ENCODE results near the gene PPP1R37. TPM values are rescaled to one million over a fixed set of nuclear protein-coding genes. Genes with fewer than 3 reads are reported as not detected.

Gene PPP1R37
- total and polyA plus RNA-seq, 4 donors, result 1.8 to 10.4 (median 9.3) TPM

DNA sequence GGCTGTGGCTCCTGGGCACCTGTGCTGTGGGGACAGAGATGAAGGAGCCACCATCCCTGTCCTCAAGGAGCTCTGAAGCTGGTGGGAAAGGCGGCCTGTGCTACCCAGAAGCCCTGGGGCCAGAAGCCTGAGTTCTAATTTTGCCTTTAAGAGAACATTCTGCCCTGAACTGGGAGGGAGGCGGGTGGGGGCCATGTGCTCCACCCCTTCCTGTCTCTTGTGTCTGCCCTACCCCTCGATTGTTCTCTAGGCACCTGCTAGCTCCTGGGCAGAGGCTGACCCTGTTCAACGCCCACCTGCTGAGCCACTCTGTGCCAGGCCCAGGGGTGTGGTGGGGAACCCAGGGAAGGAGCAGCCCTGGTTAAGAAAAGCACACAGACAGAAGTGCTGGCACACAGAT lies 79.2 kb downstream of the PPP1R37 start (continued):
- TF ChIP-seq FOXA2 (IDR thresholded peaks at IDR 0.05) (no peak), HNF4A (conservative IDR thresholded peaks at IDR 0.05) (no peak), NR2F2 (IDR thresholded peaks at IDR 0.05) (no peak), HNF4G (IDR thresholded peaks at IDR 0.05) (no peak)

DNA sequence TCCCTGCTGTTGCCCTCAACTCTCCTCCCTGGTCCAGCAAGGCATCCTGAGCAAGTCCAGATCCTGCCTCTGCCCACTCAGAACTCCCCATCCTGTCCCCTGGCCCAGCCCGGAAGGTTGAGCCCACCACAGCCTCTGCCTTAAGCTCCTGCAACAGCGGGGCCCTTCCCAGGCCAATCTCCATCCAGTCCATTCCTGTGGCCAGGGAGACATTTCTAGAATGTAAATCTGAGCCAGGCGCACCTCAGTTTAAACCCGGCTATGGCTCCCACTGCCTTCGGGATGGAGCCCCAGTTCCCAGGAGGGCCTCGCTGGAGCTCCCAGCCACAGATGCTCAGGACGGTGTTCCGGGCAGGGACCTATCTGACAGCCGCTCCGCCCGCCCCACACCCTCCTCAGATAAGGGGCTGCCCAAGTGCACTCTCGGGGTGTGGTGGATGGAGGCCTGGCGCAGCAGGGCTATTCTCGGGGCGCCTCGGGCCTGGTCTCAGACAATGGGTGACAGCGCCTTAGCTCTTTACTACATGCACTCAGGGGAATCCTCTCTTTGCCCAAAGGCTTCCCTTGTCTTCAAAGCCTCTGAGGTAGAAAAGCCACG lies 79.7 kb downstream of the PPP1R37 start:
- WGBS, result 92% methylated on average over 17 of the region's 18 CpGs
- Histone ChIP-seq H3K36me3 (ENCODE audit: control insufficient read depth in 4 of 4, insufficient read depth in 3 of 4, low read depth in 1 of 4, low read length in 3 of 4) (no peaks in the 10 kb centered on the region), H3K27me3 (ENCODE audit: control insufficient read depth in 4 of 4, insufficient read depth in 4 of 4, low read length in 3 of 4) (no peaks in the 10 kb centered on the region), H3K27ac (ENCODE audit: low read depth in 1 of 2, low read length in 2 of 2) (no peak overlapping the region), H3K9me3 (ENCODE audit: control insufficient read depth in 4 of 4, low read length in 3 of 4) (no peaks in the 10 kb centered on the region), H3K4me3 (ENCODE audit: low read depth in 1 of 3, low read length in 3 of 3) (no peak overlapping the region), H3K4me1 (ENCODE audit: control insufficient read depth in 4 of 4, insufficient read depth in 4 of 4, low read length in 3 of 4) (peaks cover 5 to 13% (median 7%) of the 10 kb centered on the region in 4 donors), H3K9ac (ENCODE audit: low read depth in 1 of 2, low read length in 2 of 2) (no peak overlapping the region)
- no peak for DNase-seq (ENCODE audit: low spot score)
- TF ChIP-seq, protein P1, sequence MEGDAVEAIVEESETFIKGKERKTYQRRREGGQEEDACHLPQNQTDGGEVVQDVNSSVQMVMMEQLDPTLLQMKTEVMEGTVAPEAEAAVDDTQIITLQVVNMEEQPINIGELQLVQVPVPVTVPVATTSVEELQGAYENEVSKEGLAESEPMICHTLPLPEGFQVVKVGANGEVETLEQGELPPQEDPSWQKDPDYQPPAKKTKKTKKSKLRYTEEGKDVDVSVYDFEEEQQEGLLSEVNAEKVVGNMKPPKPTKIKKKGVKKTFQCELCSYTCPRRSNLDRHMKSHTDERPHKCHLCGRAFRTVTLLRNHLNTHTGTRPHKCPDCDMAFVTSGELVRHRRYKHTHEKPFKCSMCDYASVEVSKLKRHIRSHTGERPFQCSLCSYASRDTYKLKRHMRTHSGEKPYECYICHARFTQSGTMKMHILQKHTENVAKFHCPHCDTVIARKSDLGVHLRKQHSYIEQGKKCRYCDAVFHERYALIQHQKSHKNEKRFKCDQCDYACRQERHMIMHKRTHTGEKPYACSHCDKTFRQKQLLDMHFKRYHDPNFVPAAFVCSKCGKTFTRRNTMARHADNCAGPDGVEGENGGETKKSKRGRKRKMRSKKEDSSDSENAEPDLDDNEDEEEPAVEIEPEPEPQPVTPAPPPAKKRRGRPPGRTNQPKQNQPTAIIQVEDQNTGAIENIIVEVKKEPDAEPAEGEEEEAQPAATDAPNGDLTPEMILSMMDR (IDR thresholded peaks at IDR 0.05; ENCODE audit: low read depth, low read length, missing input control), result no peak
- TF ChIP-seq SP1 (IDR thresholded peaks at IDR 0.05) (no peak), EGR1 (IDR thresholded peaks at IDR 0.05; ENCODE audit: low read depth in 2 of 2) (no peak), RXRA (IDR thresholded peaks at IDR 0.05) (no peak), JUND (IDR thresholded peaks at IDR 0.05) (no peak), HNF4G (IDR thresholded peaks at IDR 0.05) (no peak), RAD21 (IDR thresholded peaks at IDR 0.05) (no peak), FOXA1 (IDR thresholded peaks at IDR 0.05) (no peak), FOXA2 (IDR thresholded peaks at IDR 0.05) (no peak), YY1 (IDR thresholded peaks at IDR 0.05) (no peak), NR2F2 (IDR thresholded peaks at IDR 0.05) (no peak), GABPA (IDR thresholded peaks at IDR 0.05 in 1 of 2, conservative IDR thresholded peaks at IDR 0.05 in 1 of 2) (no peak), TAF1 (conservative IDR thresholded peaks at IDR 0.05) (no peak), HNF4A (conservative IDR thresholded peaks at IDR 0.05) (no peak)
- TF ChIP-seq, protein P2, sequence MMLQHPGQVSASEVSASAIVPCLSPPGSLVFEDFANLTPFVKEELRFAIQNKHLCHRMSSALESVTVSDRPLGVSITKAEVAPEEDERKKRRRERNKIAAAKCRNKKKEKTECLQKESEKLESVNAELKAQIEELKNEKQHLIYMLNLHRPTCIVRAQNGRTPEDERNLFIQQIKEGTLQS (IDR thresholded peaks at IDR 0.05), result no peak
- TF ChIP-seq, protein P3, sequence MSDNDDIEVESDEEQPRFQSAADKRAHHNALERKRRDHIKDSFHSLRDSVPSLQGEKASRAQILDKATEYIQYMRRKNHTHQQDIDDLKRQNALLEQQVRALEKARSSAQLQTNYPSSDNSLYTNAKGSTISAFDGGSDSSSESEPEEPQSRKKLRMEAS (IDR thresholded peaks at IDR 0.05), result no peak
- TF ChIP-seq, protein P4, sequence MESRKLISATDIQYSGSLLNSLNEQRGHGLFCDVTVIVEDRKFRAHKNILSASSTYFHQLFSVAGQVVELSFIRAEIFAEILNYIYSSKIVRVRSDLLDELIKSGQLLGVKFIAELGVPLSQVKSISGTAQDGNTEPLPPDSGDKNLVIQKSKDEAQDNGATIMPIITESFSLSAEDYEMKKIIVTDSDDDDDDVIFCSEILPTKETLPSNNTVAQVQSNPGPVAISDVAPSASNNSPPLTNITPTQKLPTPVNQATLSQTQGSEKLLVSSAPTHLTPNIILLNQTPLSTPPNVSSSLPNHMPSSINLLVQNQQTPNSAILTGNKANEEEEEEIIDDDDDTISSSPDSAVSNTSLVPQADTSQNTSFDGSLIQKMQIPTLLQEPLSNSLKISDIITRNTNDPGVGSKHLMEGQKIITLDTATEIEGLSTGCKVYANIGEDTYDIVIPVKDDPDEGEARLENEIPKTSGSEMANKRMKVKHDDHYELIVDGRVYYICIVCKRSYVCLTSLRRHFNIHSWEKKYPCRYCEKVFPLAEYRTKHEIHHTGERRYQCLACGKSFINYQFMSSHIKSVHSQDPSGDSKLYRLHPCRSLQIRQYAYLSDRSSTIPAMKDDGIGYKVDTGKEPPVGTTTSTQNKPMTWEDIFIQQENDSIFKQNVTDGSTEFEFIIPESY (IDR thresholded peaks at IDR 0.05), result no peak
- TF ChIP-seq, protein P5, sequence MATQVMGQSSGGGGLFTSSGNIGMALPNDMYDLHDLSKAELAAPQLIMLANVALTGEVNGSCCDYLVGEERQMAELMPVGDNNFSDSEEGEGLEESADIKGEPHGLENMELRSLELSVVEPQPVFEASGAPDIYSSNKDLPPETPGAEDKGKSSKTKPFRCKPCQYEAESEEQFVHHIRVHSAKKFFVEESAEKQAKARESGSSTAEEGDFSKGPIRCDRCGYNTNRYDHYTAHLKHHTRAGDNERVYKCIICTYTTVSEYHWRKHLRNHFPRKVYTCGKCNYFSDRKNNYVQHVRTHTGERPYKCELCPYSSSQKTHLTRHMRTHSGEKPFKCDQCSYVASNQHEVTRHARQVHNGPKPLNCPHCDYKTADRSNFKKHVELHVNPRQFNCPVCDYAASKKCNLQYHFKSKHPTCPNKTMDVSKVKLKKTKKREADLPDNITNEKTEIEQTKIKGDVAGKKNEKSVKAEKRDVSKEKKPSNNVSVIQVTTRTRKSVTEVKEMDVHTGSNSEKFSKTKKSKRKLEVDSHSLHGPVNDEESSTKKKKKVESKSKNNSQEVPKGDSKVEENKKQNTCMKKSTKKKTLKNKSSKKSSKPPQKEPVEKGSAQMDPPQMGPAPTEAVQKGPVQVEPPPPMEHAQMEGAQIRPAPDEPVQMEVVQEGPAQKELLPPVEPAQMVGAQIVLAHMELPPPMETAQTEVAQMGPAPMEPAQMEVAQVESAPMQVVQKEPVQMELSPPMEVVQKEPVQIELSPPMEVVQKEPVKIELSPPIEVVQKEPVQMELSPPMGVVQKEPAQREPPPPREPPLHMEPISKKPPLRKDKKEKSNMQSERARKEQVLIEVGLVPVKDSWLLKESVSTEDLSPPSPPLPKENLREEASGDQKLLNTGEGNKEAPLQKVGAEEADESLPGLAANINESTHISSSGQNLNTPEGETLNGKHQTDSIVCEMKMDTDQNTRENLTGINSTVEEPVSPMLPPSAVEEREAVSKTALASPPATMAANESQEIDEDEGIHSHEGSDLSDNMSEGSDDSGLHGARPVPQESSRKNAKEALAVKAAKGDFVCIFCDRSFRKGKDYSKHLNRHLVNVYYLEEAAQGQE (IDR thresholded peaks at IDR 0.05), result no peak
